HG02840 (cell line): Measurements from ENCODE around the gene AHNAK.
"Not testable (repeated sequence)": the region's sequence is repeated elsewhere in the genome, so short reads cannot be mapped to it uniquely, and the experiment has no call there.

Experiments
- ATAC-seq: cut with Tn5 transposase; IDR thresholded peaks from one replicate; pipeline ENCODE4 v1.9.1; 2021; ENCODE audit warnings: mild to moderate bottlenecking, moderate library complexity, moderate number of reproducible peaks; ENCODE audit not compliant: unreplicated experiment, low FRiP score

Gene AHNAK

DNA sequence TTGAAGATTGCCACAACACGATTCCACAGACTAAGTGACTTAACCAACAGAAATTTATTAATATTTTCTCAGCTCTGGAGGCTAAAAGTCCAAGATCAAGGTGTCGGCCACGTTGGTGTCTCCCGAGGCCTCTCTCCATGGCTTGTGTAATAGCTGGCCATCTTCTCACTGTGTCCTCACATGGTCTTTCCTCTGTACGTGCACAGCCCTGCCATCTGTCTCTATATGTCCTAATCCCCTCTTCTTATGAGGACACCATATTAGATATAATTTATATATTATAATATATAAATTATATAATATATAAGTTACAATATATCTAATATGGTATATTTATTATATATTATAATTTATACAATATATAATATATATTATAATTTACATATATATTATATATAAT, 152.9 kb downstream of the AHNAK start:
- ATAC-seq, result no peak

DNA sequence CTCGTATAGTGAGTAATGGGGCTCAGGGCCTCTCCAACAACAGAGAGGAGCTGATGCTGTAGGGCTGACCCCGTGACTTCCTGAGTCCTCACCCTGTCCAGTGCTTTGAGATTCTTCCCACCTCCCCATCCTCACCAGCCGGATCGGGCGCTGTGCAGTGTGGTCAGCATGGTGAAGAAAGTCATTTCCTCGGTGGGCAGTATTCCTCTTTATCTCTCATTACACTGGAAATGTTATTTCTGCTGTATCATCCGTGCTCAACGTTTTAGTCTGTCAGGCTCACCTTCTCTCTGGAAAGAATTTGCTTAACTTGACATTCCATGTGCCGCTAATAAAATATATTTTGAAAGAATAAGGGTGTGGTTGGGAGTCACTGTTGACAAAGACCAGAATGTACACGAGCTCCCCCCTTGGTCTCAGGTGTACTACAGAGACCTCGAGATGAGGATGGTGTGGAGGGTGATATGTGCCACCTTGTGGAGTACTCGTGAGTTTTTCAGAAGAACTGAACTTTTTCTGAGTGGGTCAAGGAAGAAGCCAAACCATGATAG, 153.5 kb downstream of the AHNAK start:
- no peak for ATAC-seq

DNA sequence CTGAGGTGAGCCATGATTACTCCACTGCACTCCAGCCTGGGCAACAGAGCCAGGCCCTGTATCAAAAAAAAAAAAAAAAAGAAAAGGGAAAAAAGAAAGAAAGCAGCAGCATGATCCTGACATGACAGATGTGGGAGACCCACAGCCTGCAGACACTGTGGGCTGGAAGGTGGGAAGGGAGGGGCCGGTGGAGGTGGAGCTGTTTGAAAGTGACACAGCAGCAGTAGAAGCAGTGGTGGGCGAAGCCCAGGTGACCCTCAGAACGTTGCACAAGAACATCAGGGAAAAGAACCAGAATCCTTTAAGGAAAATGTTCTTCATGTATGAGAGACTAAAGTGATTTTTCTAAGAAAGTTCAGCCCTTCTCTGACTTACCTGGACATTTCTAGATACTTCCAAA, 154.1 kb downstream of the AHNAK start:
- no peak for ATAC-seq

DNA sequence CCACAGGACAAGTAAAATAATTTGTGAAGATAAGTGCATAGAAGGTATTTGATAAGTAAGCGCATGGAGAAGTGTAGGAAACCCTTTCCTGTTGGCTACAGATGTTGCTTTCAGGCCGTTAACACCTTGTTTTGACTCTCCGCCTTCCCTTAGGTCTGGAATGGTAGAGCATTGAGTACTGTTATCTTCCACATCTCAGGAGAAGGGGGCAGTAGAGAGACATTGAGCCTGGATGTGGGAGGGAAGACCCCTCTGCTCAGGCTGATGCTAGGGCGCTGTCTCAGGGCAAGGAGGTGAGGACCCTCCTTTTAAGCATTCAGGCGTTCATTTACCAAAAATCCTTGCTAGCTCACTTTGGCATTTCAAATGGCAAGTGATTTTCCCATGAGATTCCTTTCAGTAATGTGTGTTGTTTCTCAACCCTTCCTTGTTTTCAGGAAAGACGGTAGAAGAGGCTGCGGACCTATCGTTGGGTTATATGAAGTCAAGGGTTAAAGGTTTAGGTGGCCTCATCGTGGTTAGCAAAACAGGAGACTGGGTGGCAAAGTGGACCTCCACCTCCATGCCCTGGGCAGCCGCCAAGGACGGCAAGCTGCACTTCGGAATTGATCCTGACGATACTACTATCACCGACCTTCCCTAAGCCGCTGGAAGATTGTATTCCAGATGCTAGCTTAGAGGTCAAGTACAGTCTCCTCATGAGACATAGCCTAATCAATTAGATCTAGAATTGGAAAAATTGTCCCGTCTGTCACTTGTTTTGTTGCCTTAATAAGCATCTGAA, 154.8 kb downstream of the AHNAK start:
- no peak for ATAC-seq

DNA sequence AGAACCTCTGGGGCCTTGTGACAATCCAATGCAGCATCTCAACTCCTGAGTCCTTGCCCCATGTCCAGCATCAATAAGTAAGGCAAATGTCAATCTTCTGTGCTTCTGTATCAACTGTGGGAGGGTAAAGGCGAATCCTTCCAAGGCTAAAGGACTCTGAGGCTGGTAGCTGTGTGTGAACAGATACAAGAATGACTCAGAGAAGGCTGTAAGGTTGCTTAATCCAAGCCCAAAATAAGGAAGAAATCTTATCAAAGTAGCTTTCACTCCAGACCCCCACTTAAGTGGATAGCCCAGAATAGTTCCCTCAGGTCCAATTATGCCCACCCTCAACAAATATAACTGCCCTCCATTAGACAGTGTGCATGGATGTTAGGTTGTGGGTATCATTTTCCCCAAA, 155.9 kb downstream of the AHNAK start:
- no peak for ATAC-seq

DNA sequence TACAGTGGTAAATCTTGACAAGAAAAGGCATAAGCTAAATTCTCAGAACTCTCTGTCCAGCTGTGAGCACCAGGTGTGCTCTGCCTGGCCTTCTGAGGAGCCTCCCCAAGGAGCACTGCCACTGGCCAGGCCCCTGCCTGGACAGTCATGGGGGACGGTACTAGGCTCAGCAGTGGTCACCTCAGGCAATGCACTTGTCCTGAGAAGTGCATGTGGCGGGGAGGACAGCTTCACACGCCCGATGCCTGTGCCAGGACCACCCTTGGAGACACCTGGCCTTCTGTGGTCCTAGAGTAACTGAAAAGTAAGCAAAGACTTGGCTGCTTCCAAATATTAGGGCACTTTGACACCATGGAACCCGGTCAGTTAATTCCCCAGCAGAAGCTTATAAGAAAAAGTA, 156.4 kb downstream of the AHNAK start:
- no peak for ATAC-seq

DNA sequence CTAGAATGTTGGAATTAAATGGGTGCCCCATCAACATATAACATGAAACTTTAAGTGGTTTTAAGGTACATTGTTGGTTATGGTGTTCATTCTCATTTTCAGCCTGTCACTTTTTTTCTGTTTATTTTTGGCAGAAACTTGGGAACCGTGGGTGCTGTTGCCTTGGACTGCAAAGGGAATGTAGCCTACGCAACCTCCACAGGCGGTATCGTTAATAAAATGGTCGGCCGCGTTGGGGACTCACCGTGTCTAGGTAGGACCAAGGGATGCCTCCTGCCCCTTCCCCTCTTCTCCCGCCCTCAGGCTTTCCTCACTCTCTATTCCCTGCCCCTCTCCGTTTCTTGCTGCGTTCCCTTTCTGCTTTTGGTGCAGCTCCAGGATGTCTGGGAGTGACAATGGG, 157.6 kb downstream of the AHNAK start:
- no peak for ATAC-seq

DNA sequence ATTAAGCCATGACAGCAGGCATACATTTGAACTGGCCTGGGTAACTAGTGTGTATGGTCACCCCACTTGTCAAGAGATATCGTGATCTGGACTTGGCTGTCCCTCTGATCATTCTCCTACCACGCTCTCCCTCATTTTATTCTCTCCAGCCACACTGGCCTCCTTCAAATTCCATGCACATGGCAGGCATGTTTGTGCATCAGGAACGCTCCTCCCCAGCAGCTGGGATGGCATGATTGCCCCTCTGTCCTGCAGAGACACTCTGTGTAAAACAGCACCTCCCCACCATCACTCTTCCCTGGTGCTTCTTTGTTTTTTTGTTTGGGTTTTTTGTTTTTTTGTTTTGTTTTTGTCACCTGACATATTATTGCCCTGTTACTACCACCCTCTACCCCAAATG, 159.2 kb downstream of the AHNAK start:
- no peak for ATAC-seq

DNA sequence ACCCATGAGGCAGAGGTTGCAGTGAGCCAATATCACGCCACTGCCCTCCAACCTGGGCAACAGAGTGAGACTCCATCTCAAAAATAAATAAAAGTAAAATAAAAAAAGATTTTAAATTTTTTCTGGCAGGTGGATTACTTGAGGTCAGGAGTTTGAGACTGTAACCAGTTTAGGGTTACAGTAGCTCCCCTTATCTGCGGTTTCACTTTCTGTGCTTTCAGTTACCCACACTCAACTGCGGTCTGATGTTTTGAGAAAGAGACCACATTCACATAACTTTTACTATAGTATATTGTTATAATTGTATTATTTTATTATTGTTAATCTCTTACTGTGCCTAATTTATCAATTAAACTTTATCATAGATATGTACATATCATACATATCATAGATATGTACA, 160.5 kb downstream of the AHNAK start:
- ATAC-seq, result not testable (repeated sequence)

DNA sequence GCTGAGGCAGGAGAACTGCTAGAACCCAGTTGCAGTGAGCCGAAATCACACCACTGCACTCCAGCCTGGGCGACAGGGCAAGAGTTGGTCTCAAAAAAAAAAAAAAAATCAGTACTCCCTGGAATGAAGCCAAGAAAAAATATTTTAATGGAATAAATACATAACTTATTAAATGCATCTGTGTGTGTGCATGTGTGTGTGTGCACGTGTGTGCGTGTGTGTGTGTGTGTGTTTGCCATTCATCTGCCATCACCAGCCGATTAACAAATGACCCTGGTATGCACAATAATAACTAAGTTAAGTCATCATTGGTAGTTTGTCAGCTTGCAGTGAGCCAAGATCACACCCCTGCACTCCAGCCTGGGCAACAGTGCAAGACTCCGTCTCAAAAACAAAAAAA, 162.8 kb downstream of the AHNAK start:
- ATAC-seq, result no peak
